Mesodermal cell (in vitro differentiated cells): ENCODE results near the gene FAM83E.

Experiments used
- H3K27ac ChIP-seq: 2 replicates; pipeline ENCODE4 v1.7.0; 2013; ENCODE audit warnings: mild to moderate bottlenecking, low read depth, low read length, moderate library complexity; ENCODE audit not compliant: severe bottlenecking
- H3K36me3 ChIP-seq: 2 replicates; pipeline ENCODE4 v1.7.1; 2013; ENCODE audit warnings: mild to moderate bottlenecking, low read length, moderate library complexity; ENCODE audit not compliant: control insufficient read depth, insufficient read depth
- H3K4me1 ChIP-seq: one replicate; pipeline ENCODE4 v1.7.1; 2013; ENCODE audit warnings: mild to moderate bottlenecking, low read length; ENCODE audit not compliant: insufficient read depth, control insufficient read depth, poor library complexity, severe bottlenecking
- H3K4me3 ChIP-seq: 2 replicates; pipeline ENCODE4 v1.7.0; 2013; ENCODE audit warnings: low read length, control low read depth, mild to moderate bottlenecking; ENCODE audit not compliant: insufficient read depth, poor library complexity, severe bottlenecking; ENCODE audit errors: extremely low read depth
- H3K9me3 ChIP-seq: 2 replicates; pipeline ENCODE4 v1.7.1; 2013; ENCODE audit warnings: mild to moderate bottlenecking, low read length, moderate library complexity; ENCODE audit not compliant: control insufficient read depth
- WGBS, 2 experiments: methylation state at CpG; one replicate each; pipeline ENCODE4 v1.1.5; 2013; ENCODE audit warnings: missing lambda C conversion rate in 2 of 2; ENCODE audit not compliant: insufficient coverage in 2 of 2; 5-methylcytosine and 5-hydroxymethylcytosine counted together

FAM83E gene

GRCh38 chr19:48627201-48627864, 12.5 kb upstream of the FAM83E start:
- Histone ChIP-seq H3K4me3 (no peak overlapping the region), H3K27ac (no peak overlapping the region), H3K9me3 (no peaks in the 10 kb centered on the region), H3K4me1 (peaks cover 13% of the 10 kb centered on the region), H3K36me3 (peaks cover 5% of the 10 kb centered on the region)
- WGBS, 2 experiments = 79 to 100% methylated on average over 2 to 3 of the region's 6 CpGs

DNA sequence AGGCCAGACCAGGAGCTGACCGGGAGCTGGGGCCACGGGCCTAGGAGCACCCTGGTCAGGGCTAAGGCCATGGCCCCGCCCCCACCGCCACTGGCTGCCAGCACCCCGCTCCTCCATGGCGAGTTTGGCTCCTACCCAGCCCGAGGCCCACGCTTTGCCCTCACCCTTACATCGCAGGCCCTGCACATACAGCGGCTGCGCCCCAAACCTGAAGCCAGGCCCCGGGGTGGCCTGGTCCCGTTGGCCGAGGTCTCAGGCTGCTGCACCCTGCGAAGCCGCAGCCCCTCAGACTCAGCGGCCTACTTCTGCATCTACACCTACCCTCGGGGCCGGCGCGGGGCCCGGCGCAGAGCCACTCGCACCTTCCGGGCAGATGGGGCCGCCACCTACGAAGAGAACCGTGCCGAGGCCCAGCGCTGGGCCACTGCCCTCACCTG, 11.0 kb upstream of the FAM83E start:
- H3K4me1 ChIP-seq = peaks cover 12% of the 10 kb centered on the region

GRCh38 chr19:48624791-48625723, 10.2 kb upstream of the FAM83E start:
- Histone ChIP-seq H3K27ac (peak overlapping the region; percentile 41), H3K4me1 (peaks cover 4% of the 10 kb centered on the region), H3K36me3 (peaks cover 5% of the 10 kb centered on the region), H3K4me3 (peak overlapping the region; percentile 58), H3K9me3 (no peaks in the 10 kb centered on the region)
- 56 to 62% methylated on average over 17 to 20 of the region's 24 CpGs for WGBS, 2 experiments

More for the DNA sequence above, 11.0 kb upstream of the FAM83E start:
- H3K36me3 ChIP-seq = peaks cover 5% of the 10 kb centered on the region
- WGBS, 2 experiments = 98 to 99% methylated on average over 25 to 30 of the region's 30 CpGs
- no peak overlapping the region for H3K4me3 ChIP-seq
- H3K27ac ChIP-seq = no peak overlapping the region
- no peaks in the 10 kb centered on the region for H3K9me3 ChIP-seq

- peak overlapping the region; percentile 58 for H3K4me3 ChIP-seq
- H3K4me1 ChIP-seq = no peaks in the 10 kb centered on the region
- peaks cover 5% of the 10 kb centered on the region for H3K36me3 ChIP-seq
- H3K27ac ChIP-seq = peak overlapping the region; percentile 96
- H3K9me3 ChIP-seq = no peaks in the 10 kb centered on the region
- 0 to 1% methylated on average over 16 to 34 of the region's 40 CpGs for WGBS, 2 experiments
Observed at GRCh38 chr19:48624067-48624594, 9.3 kb upstream of the FAM83E start.

GRCh38 chr19:48623556-48624066, 8.7 kb upstream of the FAM83E start:
- H3K4me1 ChIP-seq = no peaks in the 10 kb centered on the region
- H3K9me3 ChIP-seq = no peaks in the 10 kb centered on the region
- H3K4me3 ChIP-seq = peak overlapping the region; percentile 58
- peak overlapping the region; percentile 96 for H3K27ac ChIP-seq
- H3K36me3 ChIP-seq = peaks cover 6% of the 10 kb centered on the region
- WGBS, 2 experiments = 35 to 37% methylated on average over 8 of the region's 8 CpGs

DNA sequence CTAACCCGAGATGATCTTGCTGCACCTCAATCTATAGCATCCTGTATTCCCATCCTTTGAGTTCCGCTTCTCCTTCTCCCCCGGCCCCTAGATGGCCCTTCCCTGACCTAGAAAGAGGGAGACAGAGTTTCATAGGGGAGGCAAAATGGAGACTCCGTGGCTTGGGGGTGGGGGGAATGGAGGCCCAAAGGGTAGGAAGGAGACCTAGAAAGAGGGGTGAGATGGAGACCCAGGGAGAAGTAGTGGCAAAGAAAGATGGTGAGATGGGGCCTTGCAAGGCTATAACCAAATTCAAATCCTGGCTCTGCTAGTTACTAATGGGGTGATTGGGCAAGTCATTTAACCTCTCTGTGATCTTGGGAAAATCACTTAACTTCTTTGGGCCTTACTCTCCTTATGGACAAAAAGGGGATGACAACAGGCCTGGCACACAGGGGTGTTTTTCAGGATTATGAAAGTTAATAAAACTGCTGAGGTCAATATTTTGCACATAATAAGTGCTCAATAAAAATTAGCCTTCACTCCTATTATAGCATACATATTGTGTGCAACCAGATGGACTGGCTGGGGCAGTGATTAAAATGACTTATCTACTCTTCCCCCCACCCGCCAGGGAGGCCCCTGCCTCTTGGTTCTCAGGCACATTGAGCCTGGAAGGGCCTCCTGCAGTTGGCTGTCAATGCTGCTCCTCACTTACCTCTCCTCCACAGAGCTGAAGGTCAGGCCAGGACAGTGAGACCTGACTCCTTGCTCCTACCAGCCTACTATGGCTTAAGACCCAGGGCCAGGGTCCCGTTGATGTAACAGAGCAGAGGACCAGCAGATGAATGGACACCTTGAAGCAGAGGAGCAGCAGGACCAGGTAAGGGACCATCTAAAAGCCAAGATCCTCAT, 5.1 kb upstream of the FAM83E start:
- peak overlapping the region; percentile 100 for H3K4me3 ChIP-seq
- peaks cover 28% of the 10 kb centered on the region for H3K4me1 ChIP-seq
- 44 to 50% methylated on average over 2 to 4 of the region's 6 CpGs for WGBS, 2 experiments
- peaks cover 37% of the 10 kb centered on the region for H3K36me3 ChIP-seq
- no peaks in the 10 kb centered on the region for H3K9me3 ChIP-seq
- peak overlapping the region; percentile 94 for H3K27ac ChIP-seq

GRCh38 chr19:48618916-48619691, 4.2 kb upstream of the FAM83E start, which contains the start of the genes RPL18 and SPHK2:
Gene RPL18 (minus strand): TSS chr19:48619178. CDS start chr19:48619143, 35 bp downstream.
Gene SPHK2 (plus strand): TSS chr19:48619506. CDS start chr19:48620515, 1,009 bp downstream.
- 0 to 1% methylated on average over 64 to 67 of the region's 69 CpGs for WGBS, 2 experiments
- H3K27ac ChIP-seq = peak within 1 kb of the TSS; percentile 94
- peak within 1 kb of the TSS; percentile 100 for H3K4me3 ChIP-seq
- H3K9me3 ChIP-seq = no peaks in the 10 kb centered on the region
- peaks cover 31% of the 10 kb centered on the region for H3K4me1 ChIP-seq
- peaks cover 44% of the 10 kb centered on the region for H3K36me3 ChIP-seq

DNA sequence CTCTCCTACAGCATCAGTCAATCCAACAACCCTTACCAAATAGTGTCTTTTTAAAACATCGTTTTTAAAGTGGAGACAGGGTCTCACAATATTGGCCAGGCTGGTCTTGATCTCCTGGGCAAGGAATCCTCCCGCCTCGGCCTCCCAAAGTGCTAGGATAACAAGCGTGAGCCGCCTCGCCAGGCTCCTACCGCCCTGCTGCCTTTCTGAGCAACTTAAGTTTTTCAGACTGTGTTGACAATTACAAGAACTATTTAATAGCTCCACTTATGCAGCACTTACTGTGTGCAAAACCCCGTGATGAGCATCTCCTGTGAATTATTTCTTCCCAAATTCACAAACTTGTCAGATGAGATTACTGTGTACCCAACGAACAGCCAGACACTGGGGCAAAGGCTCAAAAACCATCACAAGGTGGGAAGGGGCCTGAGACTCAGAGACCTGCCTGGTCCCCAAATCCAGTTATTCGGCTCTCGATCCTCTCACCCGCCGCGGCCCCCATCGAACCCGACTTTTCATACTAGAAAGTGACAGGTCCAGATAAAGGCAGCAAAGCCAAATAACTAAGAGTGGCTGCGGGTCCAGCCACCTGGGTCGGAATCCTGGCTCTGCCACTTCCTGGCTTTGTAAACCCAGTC, 3.5 kb upstream of the FAM83E start:
- Histone ChIP-seq H3K9me3 (no peaks in the 10 kb centered on the region), H3K4me1 (peaks cover 31% of the 10 kb centered on the region), H3K27ac (peak overlapping the region; percentile 94), H3K36me3 (peaks cover 44% of the 10 kb centered on the region), H3K4me3 (peak overlapping the region; percentile 100)
- 2 to 3% methylated on average over 16 to 18 of the region's 18 CpGs for WGBS, 2 experiments
